NCI-H1092 (cell line): ENCODE data around the gene AMER3.

ENCODE experiments used
- DNase-seq: peaks from one replicate; lab custom pipeline; 2025; lab: John Stamatoyannopoulos, UW

AMER3 gene

GRCh38 chr2:130786076-130786475 is 30.7 kb downstream of the AMER3 start:
- DNase-seq, result no peak

GRCh38 chr2:130787841-130788240 is 32.5 kb downstream of the AMER3 start:
- DNase-seq, result no peak

- no peak for DNase-seq
Observed at GRCh38 chr2:130790312-130790711, 35.0 kb downstream of the AMER3 start.

GRCh38 chr2:130790804-130791616 is 35.7 kb downstream of the AMER3 start:
- DNase-seq, result no peak

GRCh38 chr2:130791617-130791939 is 36.2 kb downstream of the AMER3 start:
- no peak for DNase-seq

- no peak for DNase-seq
Observed at GRCh38 chr2:130795431-130795830, 40.1 kb downstream of the AMER3 start.

- DNase-seq, result no peak
Observed at GRCh38 chr2:130796290-130796689, 41.0 kb downstream of the AMER3 start.

- DNase-seq, result peak; percentile 78
Observed at GRCh38 chr2:130797493-130798435, 42.4 kb downstream of the AMER3 start.

GRCh38 chr2:130798472-130799218 is 43.3 kb downstream of the AMER3 start:
- peak; percentile 58 for DNase-seq

GRCh38 chr2:130799295-130799694 is 44.0 kb downstream of the AMER3 start:
- DNase-seq, result no peak

GRCh38 chr2:130805613-130806012 is 50.3 kb downstream of the AMER3 start:
- no peak for DNase-seq

GRCh38 chr2:130806370-130806769 is 51.0 kb downstream of the AMER3 start:
- DNase-seq, result peak; percentile 49

GRCh38 chr2:130807659-130808385 is 52.5 kb downstream of the AMER3 start:
- DNase-seq, result peak; percentile 30

GRCh38 chr2:130808482-130809268 is 53.3 kb downstream of the AMER3 start:
- no peak for DNase-seq

GRCh38 chr2:130810490-130810889 is 55.1 kb downstream of the AMER3 start:
- no peak for DNase-seq

- DNase-seq, result no peak
Observed at GRCh38 chr2:130813722-130814121, 58.4 kb downstream of the AMER3 start.

- DNase-seq, result no peak
Observed at GRCh38 chr2:130814931-130815680, 59.8 kb downstream of the AMER3 start.
